H1 (cell line): ENCODE measurements around the gene RFX3. TPM values are rescaled to one million over a fixed set of nuclear protein-coding genes. Genes with fewer than 3 reads are reported as not detected.

ENCODE experiments used
- CTCF ChIA-PET: fragments of 300-600 bp; sonication (Branson Sonifier 250); formaldehyde crosslinking; loops from one replicate; lab custom pipeline; 2021; ENCODE audit not compliant: partially characterized antibody; lab: Charles Lee
- POLR2A ChIA-PET: fragments of 300-600 bp; sonication (Branson Sonifier 250); formaldehyde crosslinking; loops from one replicate; lab custom pipeline; 2021; ENCODE audit warnings: inconsistent platforms; ENCODE audit not compliant: partially characterized antibody; lab: Charles Lee
- DNase-seq, 2 experiments: peaks; one replicate each; pipeline versions ENCODE4 v3.0.0 to v3.0.0-alpha.2; 2010 to 2022; ENCODE audit warnings: low spot score in 2 of 2, low read depth in 1 of 2, mixed read lengths in 1 of 2
- FAIRE-seq: peaks from 2 replicates; lab custom pipeline; 2011; peaks lifted over from hg19 to GRCh38; lab: Jason Lieb, UNC
- H2AFZ ChIP-seq: 2 replicates; pipeline ENCODE4 v1.8.1; 2012; ENCODE audit warnings: low read length, inconsistent platforms
- H2AK5ac ChIP-seq: 2 replicates; pipeline ENCODE4 v1.6.1; 2013; ENCODE audit warnings: low read depth, low read length
- H2BK120ac ChIP-seq: replicated peaks from 2 replicates; pipeline ENCODE3; 2013; ENCODE audit warnings: low read depth, low read length, inconsistent platforms
- H2BK12ac ChIP-seq: 2 replicates; pipeline ENCODE4 v1.6.1; 2013; ENCODE audit warnings: low read depth, low read length
- H2BK15ac ChIP-seq: 2 replicates; pipeline ENCODE4 v1.6.1; 2013; ENCODE audit warnings: low read length
- H2BK20ac ChIP-seq: 2 replicates; pipeline ENCODE4 v1.6.1; 2013; ENCODE audit warnings: low read length
- H2BK5ac ChIP-seq: 2 replicates; pipeline ENCODE4 v1.6.1; 2013; ENCODE audit warnings: low read depth, low read length
- H3K14ac ChIP-seq: 2 replicates; pipeline ENCODE4 v1.6.1; 2013; ENCODE audit warnings: inconsistent platforms; ENCODE audit not compliant: insufficient read length
- H3K18ac ChIP-seq: 2 replicates; pipeline ENCODE4 v1.6.1; 2013; ENCODE audit warnings: low read length; ENCODE audit errors: extremely low read depth
- H3K23ac ChIP-seq: 2 replicates; pipeline ENCODE4 v1.6.1; 2013; ENCODE audit warnings: inconsistent platforms; ENCODE audit not compliant: insufficient read length
- H3K23me2 ChIP-seq: 2 replicates; pipeline ENCODE4 v1.6.1; 2013; ENCODE audit warnings: low read depth, low read length
- H3K27ac ChIP-seq: 2 replicates; pipeline ENCODE4 v1.6.1; 2011; ENCODE audit warnings: low read depth, low read length, inconsistent platforms
- H3K27me3 ChIP-seq, 4 experiments: replicated peaks in 1 of 4; 1 replicate in 1 of 4; 2 replicates in 3 of 4; pipeline versions ENCODE4 v1.6.1 to v1.8.1; 2011 to 2013; ENCODE audit warnings: low read length in 3 of 4, mild to moderate bottlenecking in 3 of 4, inconsistent platforms in 2 of 4, mixed read lengths in 2 of 4, moderate library complexity in 1 of 4; ENCODE audit not compliant: control insufficient read depth in 3 of 4, insufficient read depth in 3 of 4; ENCODE audit errors: extremely low read depth in 1 of 4
- H3K36me3 ChIP-seq, 4 experiments: 2 replicates each; pipeline versions ENCODE4 v1.6.1 to v1.8.1; 2011 to 2013; ENCODE audit warnings: mild to moderate bottlenecking in 4 of 4, low read length in 3 of 4, moderate library complexity in 2 of 4, control low read depth in 1 of 4, inconsistent platforms in 1 of 4; ENCODE audit not compliant: insufficient read depth in 4 of 4, control insufficient read depth in 2 of 4
- H3K4ac ChIP-seq: replicated peaks from 2 replicates; pipeline ENCODE3; 2013; ENCODE audit warnings: low read length, low read depth, mixed read lengths, inconsistent platforms; ENCODE audit not compliant: insufficient read length
- H3K4me1 ChIP-seq, 4 experiments: replicated peaks in 1 of 4; 1 replicate in 1 of 4; 2 replicates in 3 of 4; pipeline versions ENCODE4 v1.6.1 to v1.8.1; 2011 to 2013; ENCODE audit warnings: low read length in 3 of 4, inconsistent platforms in 2 of 4, mixed read lengths in 1 of 4; ENCODE audit not compliant: insufficient read depth in 4 of 4, control insufficient read depth in 3 of 4
- H3K4me2 ChIP-seq, 2 experiments: 2 replicates each; pipeline versions ENCODE4 v1.6.1 to v1.8.1; 2011 to 2013; ENCODE audit warnings: low read depth in 2 of 2, low read length in 2 of 2, control low read depth in 1 of 2, inconsistent platforms in 1 of 2, mild to moderate bottlenecking in 1 of 2; ENCODE audit not compliant: insufficient read depth in 1 of 2
- H3K4me3 ChIP-seq, 4 experiments: fragments of 200-600, 300-600 bp in 1 of 4; sonication (generic), shearing (Covaris generic), sonication (Bioruptor Twin) in 1 of 4; 2 replicates each; pipeline versions ENCODE4 v1.5.1 to v1.8.1; 2011 to 2016; ENCODE audit warnings: low read length in 4 of 4, low read depth in 3 of 4, control low read depth in 2 of 4, inconsistent platforms in 2 of 4, mild to moderate bottlenecking in 2 of 4, mixed read lengths in 1 of 4, moderate library complexity in 1 of 4; ENCODE audit not compliant: insufficient read depth in 2 of 4; ENCODE audit errors: extremely low read depth in 1 of 4
- H3K56ac ChIP-seq: replicated peaks from 2 replicates; pipeline ENCODE3; 2013; ENCODE audit warnings: low read depth, mild to moderate bottlenecking, mixed read lengths, low read length, inconsistent platforms; ENCODE audit not compliant: insufficient read length
- H3K79me1 ChIP-seq: 2 replicates; pipeline ENCODE4 v1.6.1; 2013; ENCODE audit warnings: low read depth, low read length, control low read depth
- H3K79me2 ChIP-seq, 2 experiments: 2 replicates each; pipeline versions ENCODE4 v1.6.1 to v1.8.1; 2012 to 2013; ENCODE audit warnings: low read length in 2 of 2, mild to moderate bottlenecking in 2 of 2, inconsistent platforms in 1 of 2; ENCODE audit not compliant: insufficient read depth in 2 of 2, control insufficient read depth in 1 of 2
- H3K9ac ChIP-seq, 4 experiments: replicated peaks in 1 of 4; 1 replicate in 1 of 4; 2 replicates in 3 of 4; pipeline versions ENCODE4 v1.6.1 to v1.8.1; 2011 to 2013; ENCODE audit warnings: low read depth in 3 of 4, low read length in 3 of 4, control low read depth in 2 of 4, mild to moderate bottlenecking in 2 of 4, moderate library complexity in 2 of 4, inconsistent platforms in 1 of 4; ENCODE audit errors: extremely low read depth in 1 of 4
- H3K9me3 ChIP-seq, 2 experiments: 2 replicates each; pipeline versions ENCODE4 v1.6.1 to v1.8.1; 2012 to 2013; ENCODE audit warnings: mild to moderate bottlenecking in 2 of 2, moderate library complexity in 2 of 2, control low read depth in 1 of 2, inconsistent platforms in 1 of 2, low read depth in 1 of 2, low read length in 1 of 2, mixed read lengths in 1 of 2; ENCODE audit not compliant: insufficient read depth in 2 of 2
- H4K20me1 ChIP-seq, 2 experiments: replicated peaks in 1 of 2; 2 replicates each; pipeline versions ENCODE3 to v1.8.1; 2011 to 2013; ENCODE audit warnings: inconsistent platforms in 2 of 2, low read length in 2 of 2, mild to moderate bottlenecking in 1 of 2; ENCODE audit not compliant: insufficient read depth in 2 of 2, control insufficient read depth in 1 of 2
- H4K5ac ChIP-seq: 2 replicates; pipeline ENCODE4 v1.6.1; 2013; ENCODE audit warnings: low read length, low read depth, mixed read lengths, inconsistent platforms; ENCODE audit not compliant: insufficient read length
- H4K8ac ChIP-seq: 2 replicates; pipeline ENCODE4 v1.8.0; 2013; ENCODE audit warnings: mild to moderate bottlenecking, moderate library complexity, low read length, inconsistent platforms; ENCODE audit not compliant: insufficient read depth; ENCODE audit errors: extremely low read depth
- H4K91ac ChIP-seq: replicated peaks from 2 replicates; pipeline ENCODE3; 2013; ENCODE audit warnings: low read length, mixed read lengths, inconsistent platforms; ENCODE audit not compliant: insufficient read length
- BACH1 ChIP-seq: IDR thresholded peaks from 2 replicates; pipeline ENCODE4 v1.6.1; 2012; ENCODE audit warnings: low read length, improper control_type of control experiment
- CBX5 ChIP-seq: fragments of 300-800, 300-1000 bp; sonication (generic); IDR thresholded peaks from 2 replicates; pipeline ENCODE4 v1.7.1; 2016; ENCODE audit warnings: antibody characterized with exemption, low read length, low read depth
- CBX8 ChIP-seq: fragments of 300-800, 300-1000 bp; sonication (generic); IDR thresholded peaks from 2 replicates; pipeline ENCODE4 v1.7.1; 2016; ENCODE audit warnings: low read depth, low read length, borderline replicate concordance
- CHD1 ChIP-seq: IDR thresholded peaks from 2 replicates; pipeline ENCODE4 v1.6.1; 2012; ENCODE audit warnings: low read depth, low read length, improper control_type of control experiment
- CHD2 ChIP-seq: IDR thresholded peaks from 2 replicates; pipeline ENCODE4 v1.6.1; 2012; ENCODE audit warnings: low read length, improper control_type of control experiment
- CTBP2 ChIP-seq: IDR thresholded peaks from 2 replicates; pipeline ENCODE4 v1.7.0; 2011; ENCODE audit warnings: borderline replicate concordance, mild to moderate bottlenecking, moderate library complexity, mixed read lengths, low read length; ENCODE audit not compliant: insufficient read depth, insufficient read length
- EP300 ChIP-seq, 2 experiments: IDR thresholded peaks; 1 replicate in 1 of 2; 2 replicates in 1 of 2; pipeline ENCODE4 v1.6.1; 2011 to 2012; ENCODE audit warnings: low read depth in 2 of 2, low read length in 2 of 2, mild to moderate bottlenecking in 2 of 2, borderline replicate concordance in 1 of 2, inconsistent platforms in 1 of 2, moderate library complexity in 1 of 2
- FOSL1 ChIP-seq: IDR thresholded peaks from 2 replicates; pipeline ENCODE4 v1.6.1; 2011; ENCODE audit warnings: mild to moderate bottlenecking, low read depth, low read length, moderate library complexity; ENCODE audit not compliant: insufficient read depth
- MAFK ChIP-seq: IDR thresholded peaks from 2 replicates; pipeline ENCODE4 v1.6.1; 2012; ENCODE audit warnings: low read depth, mild to moderate bottlenecking, improper control_type of control experiment, low read length
- POLR2AphosphoS5 ChIP-seq: IDR thresholded peaks from 2 replicates; pipeline ENCODE4 v1.6.1; 2011; ENCODE audit warnings: low read depth, low read length
- SIRT6 ChIP-seq: IDR thresholded peaks from one replicate; pipeline ENCODE4 v1.7.1; 2012; ENCODE audit warnings: low read length, inconsistent platforms
- SP2 ChIP-seq: IDR thresholded peaks from 2 replicates; pipeline ENCODE4 v1.6.1; 2012; ENCODE audit warnings: mild to moderate bottlenecking, low read length, inconsistent platforms
- ZNF274 ChIP-seq: IDR thresholded peaks from 2 replicates; pipeline ENCODE4 v1.7.0; 2012; ENCODE audit warnings: low read length, borderline replicate concordance; ENCODE audit errors: extremely low read depth
- WGBS, 2 experiments: shearing (Covaris generic) in 1 of 2; methylation state at CpG; one replicate each; pipeline versions ENCODE4 v1.1.6 to v1.1.7; 2013 to 2015; ENCODE audit warnings: low lambda C conversion rate in 2 of 2, mixed read lengths in 2 of 2, inconsistent platforms in 1 of 2, low coverage in 1 of 2, missing lambda C conversion rate in 1 of 2; ENCODE audit not compliant: insufficient replicate concordance in 2 of 2, insufficient coverage in 1 of 2, insufficient read length in 1 of 2; ENCODE audit errors: extremely low coverage in 1 of 2, missing lambda C conversion rate in 1 of 2; 5-methylcytosine and 5-hydroxymethylcytosine counted together
- polyA plus RNA-seq, 7 experiments: library from polyadenylated mRNA; depleted of rRNA in 3 of 7; stranded (reverse) in 5 of 7; unstranded in 2 of 7; fragments of >200 nt in 5 of 7; fragments of 200-250 nt in 2 of 7; gene quantifications; 1 replicate in 5 of 7; 2 replicates in 1 of 7; 4 replicates in 1 of 7; pipeline versions ENCODE4 v1.2.1 to v1.2.3, GENCODE V29; 2011 to 2013; ENCODE audit warnings: missing spikeins in 2 of 7, mixed read lengths in 2 of 7
- total RNA-seq: library from RNA; stranded (reverse); fragmentation: NEBNext Ultra II Directional; extraction: Animal tissue kit (Norgen Biotek cat#: 25700); gene quantifications from 2 replicates; pipeline ENCODE4 v1.2.1, GENCODE V29; 2021

Gene RFX3
- total and polyA plus RNA-seq, 2 of the 8 experiments (the other 6 are each of a cell fraction or from before 2014, with no cell fraction given) = 4.9 to 22.6 TPM

GRCh38 chr9:3436629-3437420 is 89.0 kb downstream of the RFX3 start:
- DNase-seq (no peak), FAIRE-seq (no peak)
- Histone ChIP-seq H3K14ac (no peak overlapping the region), H2AFZ (no peak overlapping the region), H2BK20ac (no peak overlapping the region), H3K27me3 (no peaks in the 10 kb centered on the region), H3K4me2 (no peak overlapping the region), H3K36me3 (no peaks in the 10 kb centered on the region), H2BK5ac (no peak overlapping the region), H3K79me2 (no peaks in the 10 kb centered on the region; a peak in 1 of 4 replicates), H3K79me1 (no peaks in the 10 kb centered on the region), H3K9ac (no peak overlapping the region), H2BK120ac (no peak overlapping the region), H3K4me1 (no peaks in the 10 kb centered on the region), H3K4me3 (no peak overlapping the region), H4K8ac (no peak overlapping the region), H3K23ac (no peak overlapping the region), H3K23me2 (no peaks in the 10 kb centered on the region), H2AK5ac (no peak overlapping the region), H2BK12ac (no peak overlapping the region), H4K5ac (no peak overlapping the region), H4K91ac (no peak overlapping the region), H3K4ac (no peak overlapping the region), H3K18ac (no peak overlapping the region), H3K56ac (no peak overlapping the region), H4K20me1 (no peaks in the 10 kb centered on the region), H2BK15ac (no peak overlapping the region), H3K9me3 (no peaks in the 10 kb centered on the region), H3K27ac (no peak overlapping the region)
- POLR2A ChIA-PET = no interaction called here
- WGBS, 2 experiments = 86% methylated on average over 4 of the region's 4 CpGs; no CpG with 5 or more reads in 1 of the 2 experiments
- CTCF ChIA-PET = interaction anchor here (1.1 kb wide), 1 partner anchor 552 kb away, joined by 3 read pairs; no protein-coding TSS in a partner anchor
- no peak for TF ChIP-seq POLR2AphosphoS5
- TF ChIP-seq BACH1 = no peak
- no peak for TF ChIP-seq CHD2
- no peak for TF ChIP-seq MAFK
- no peak for TF ChIP-seq CBX8
- no peak for TF ChIP-seq FOSL1
- no peak for TF ChIP-seq CHD1
- no peak for TF ChIP-seq EP300 (IDR thresholded peaks at IDR 0.05; ENCODE audit: borderline replicate concordance in 1 of 2, low read depth in 2 of 2, low read length in 2 of 2)
- no peak for TF ChIP-seq CTBP2
- no peak for TF ChIP-seq SP2
- TF ChIP-seq ZNF274 = no peak
- TF ChIP-seq CBX5 = no peak
- TF ChIP-seq SIRT6 = no peak
